ENCODE measurements around the gene FOXM1. TPM values are rescaled to one million over a fixed set of nuclear protein-coding genes. Genes with fewer than 3 reads are reported as not detected.

The FOXM1 gene
- total RNA-seq, 2 donors from 2014 or later, result 0.52 TPM; not detected in 1

DNA sequence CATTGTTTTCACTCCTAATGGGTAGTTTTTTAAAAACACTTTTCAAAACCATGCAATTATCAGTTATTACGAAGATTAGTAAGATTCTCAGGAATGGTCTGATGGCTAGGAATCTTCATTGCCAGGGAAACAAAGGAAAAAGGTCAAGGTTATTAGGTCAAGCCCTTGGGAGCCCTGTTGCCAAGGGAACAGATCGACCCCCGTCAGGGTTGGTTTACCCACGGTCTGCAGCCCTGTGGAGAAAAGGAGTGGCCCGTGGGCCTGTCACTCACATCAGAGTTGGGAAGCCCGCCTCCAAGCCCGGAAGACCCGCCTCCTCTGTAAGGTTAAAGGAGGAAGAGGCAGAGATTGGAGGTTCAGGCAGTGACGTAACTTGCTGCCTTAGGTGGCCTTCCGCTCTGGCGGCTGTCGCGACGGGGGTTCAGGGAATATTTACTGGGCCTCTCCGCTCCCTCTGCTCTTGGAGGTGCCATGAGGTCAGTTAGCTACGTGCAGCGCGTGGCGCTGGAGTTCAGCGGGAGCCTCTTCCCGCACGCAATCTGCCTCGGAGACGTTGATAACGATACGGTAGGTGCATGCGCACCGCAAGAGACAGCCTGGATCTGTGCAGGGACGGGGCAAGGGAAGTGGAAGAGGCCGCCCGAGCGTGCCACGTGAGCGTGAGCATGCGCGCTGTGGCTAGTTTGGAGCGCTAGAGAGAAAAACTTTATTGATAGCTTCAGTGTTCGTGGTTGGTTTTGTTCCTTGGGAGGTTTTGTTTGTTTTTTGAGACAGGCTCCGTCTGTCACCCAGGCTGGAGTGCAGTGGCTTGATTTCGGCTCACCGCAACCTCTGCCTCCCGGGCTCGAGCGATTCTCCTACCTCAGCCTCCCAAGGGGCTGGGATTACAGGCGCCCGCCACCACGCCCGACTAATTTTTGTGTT, 64.4 kb downstream of the FOXM1 start, which contains the start of gene ITFG2:
ITFG2 (plus strand) TSS at position 379 of the 924 bp plus-strand sequence; CDS start at position 472, 93 bp downstream.
- intact Hi-C loops (cut with DNase I), result no loop called here
- H3K4me1 ChIP-seq, result peaks cover 19% of the 10 kb centered on the region
- H3K4me3 ChIP-seq, result peak within 1 kb of the TSS; percentile 32 to 69
- WGBS, 2 donors, result 0% methylated on average over 34 to 48 of the region's 48 CpGs
- H3K36me3 ChIP-seq (replicated peaks in 1 of 2; ENCODE audit: insufficient read depth in 1 of 2, low read depth in 2 of 2), result peaks cover 0 to 2% of the 10 kb centered on the region in 2 donors
- no peaks in the 10 kb centered on the region for H3K9me3 ChIP-seq
- DNase-seq (peak; percentile 98 to 99 (median 98)), ATAC-seq (peak; percentile 98)
- TF ChIP-seq, protein P1, sequence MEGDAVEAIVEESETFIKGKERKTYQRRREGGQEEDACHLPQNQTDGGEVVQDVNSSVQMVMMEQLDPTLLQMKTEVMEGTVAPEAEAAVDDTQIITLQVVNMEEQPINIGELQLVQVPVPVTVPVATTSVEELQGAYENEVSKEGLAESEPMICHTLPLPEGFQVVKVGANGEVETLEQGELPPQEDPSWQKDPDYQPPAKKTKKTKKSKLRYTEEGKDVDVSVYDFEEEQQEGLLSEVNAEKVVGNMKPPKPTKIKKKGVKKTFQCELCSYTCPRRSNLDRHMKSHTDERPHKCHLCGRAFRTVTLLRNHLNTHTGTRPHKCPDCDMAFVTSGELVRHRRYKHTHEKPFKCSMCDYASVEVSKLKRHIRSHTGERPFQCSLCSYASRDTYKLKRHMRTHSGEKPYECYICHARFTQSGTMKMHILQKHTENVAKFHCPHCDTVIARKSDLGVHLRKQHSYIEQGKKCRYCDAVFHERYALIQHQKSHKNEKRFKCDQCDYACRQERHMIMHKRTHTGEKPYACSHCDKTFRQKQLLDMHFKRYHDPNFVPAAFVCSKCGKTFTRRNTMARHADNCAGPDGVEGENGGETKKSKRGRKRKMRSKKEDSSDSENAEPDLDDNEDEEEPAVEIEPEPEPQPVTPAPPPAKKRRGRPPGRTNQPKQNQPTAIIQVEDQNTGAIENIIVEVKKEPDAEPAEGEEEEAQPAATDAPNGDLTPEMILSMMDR (IDR thresholded peaks at IDR 0.05), result peak in 3 of 7 experiments; percentile 17 to 22 (median 17)
- peak; percentile 86 to 97 (median 96) for TF ChIP-seq POLR2A (IDR thresholded peaks at IDR 0.05)
- no peaks in the 10 kb centered on the region for H3K27me3 ChIP-seq
- H3K27ac ChIP-seq, result peak within 1 kb of the TSS; percentile 74 to 99 (median 94)

DNA sequence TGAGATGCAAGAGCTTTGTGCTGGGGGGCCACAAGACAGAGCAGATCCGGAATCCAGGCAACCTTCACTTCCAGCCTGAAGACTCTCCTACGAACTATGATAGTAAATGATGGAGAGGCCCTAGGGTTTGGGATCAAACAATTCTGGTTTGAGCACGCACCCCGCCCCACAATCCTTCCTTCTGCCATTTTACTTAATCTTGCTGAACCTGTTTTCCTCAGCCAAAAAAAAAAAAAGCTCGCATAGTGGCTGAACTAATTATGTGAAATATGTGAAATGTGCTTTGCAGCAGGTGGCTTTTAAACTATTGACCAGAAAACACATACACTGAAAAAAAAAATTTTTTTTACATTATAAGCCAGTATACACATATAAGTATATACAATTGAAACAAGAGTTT, 65.2 kb downstream of the FOXM1 start:
- ATAC-seq (no peak), DNase-seq (no peak)
- H3K27ac ChIP-seq, result peak overlapping the region in 3 of 4 donors; percentile 92 to 99 (median 95)
- no peak for TF ChIP-seq POLR2A (IDR thresholded peaks at IDR 0.05)
- TF ChIP-seq, protein P1 (IDR thresholded peaks at IDR 0.05), result no peak
- no peaks in the 10 kb centered on the region for H3K27me3 ChIP-seq
- intact Hi-C loops (cut with DNase I), result no loop called here
- no peaks in the 10 kb centered on the region for H3K9me3 ChIP-seq
- H3K36me3 ChIP-seq (replicated peaks in 1 of 2; ENCODE audit: insufficient read depth in 1 of 2, low read depth in 2 of 2), result no peaks in the 10 kb centered on the region
- peaks cover 19% of the 10 kb centered on the region for H3K4me1 ChIP-seq
- H3K4me3 ChIP-seq, result peak overlapping the region in 1 of 2 donors; percentile 69
- WGBS, 2 donors, result 39 to 54% methylated on average over 5 of the region's 5 CpGs

Other genes with a start within 250 kb of the FOXM1 start
- gene FKBP4, start 82.2 kb downstream of the FOXM1 start, total RNA-seq, result 10 to 100 TPM; 29.0 to 29.8 TPM
- gene ITFG2, start 64.5 kb downstream of the FOXM1 start, total RNA-seq, result 10 to 100 TPM; 32.4 to 65.9 TPM
- gene NRIP2, start 42.1 kb downstream of the FOXM1 start, total RNA-seq, result under 1 TPM; 0.26 to 0.33 TPM
- not detected for gene TEX52, start 20.1 kb downstream of the FOXM1 start, total RNA-seq
- gene RHNO1, start within 50 bp of the FOXM1 start, total RNA-seq, result 10 to 100 TPM in 1 of 2 donors, 1 to 10 TPM in 1; 6.0 to 10.9 TPM
- gene TULP3, start 13.7 kb upstream of the FOXM1 start, total RNA-seq, result 1 to 10 TPM; 6.9 to 7.8 TPM
- gene TEAD4, start 82.2 kb upstream of the FOXM1 start, total RNA-seq, result 10 to 100 TPM; 25.1 to 28.5 TPM
- 10 to 100 TPM; 14.0 to 18.5 TPM for gene TSPAN9, start 200.2 kb upstream of the FOXM1 start, total RNA-seq